Endothelial cell of umbilical vein (primary cell): ENCODE results near the gene SGSM2. TPM values are rescaled to one million over a fixed set of nuclear protein-coding genes. Genes with fewer than 3 reads are reported as not detected.

Experiments
- BruUV-seq: library from RNA; stranded (reverse); fragments of 400-500 nt; replicated peaks from 2 replicates; lab custom pipeline; 2021; lab: Mats Ljungman, UMichigan
- CTCF ChIA-PET: fragments of 300-600, 350-600 bp; sonication (Branson Sonifier 250); formaldehyde crosslinking; loops from one replicate; lab custom pipeline; 2021; ENCODE audit warnings: antibody characterized with exemption, inconsistent platforms; lab: Charles Lee
- POLR2A ChIA-PET: fragments of 300-600, 350-600 bp; sonication (Branson Sonifier 250); formaldehyde crosslinking; loops from one replicate; lab custom pipeline; 2021; ENCODE audit warnings: antibody characterized with exemption, inconsistent platforms; lab: Charles Lee
- DNase-seq: peaks from one replicate; pipeline ENCODE4 v3.0.0-alpha.2; 2011; ENCODE audit warnings: low read depth, low spot score
- FAIRE-seq: peaks from 2 replicates; lab custom pipeline; 2011; peaks lifted over from hg19 to GRCh38; lab: Jason Lieb, UNC
- H2AFZ ChIP-seq: 2 replicates; pipeline ENCODE4 v1.6.0; 2012; ENCODE audit warnings: low read depth, low read length, control low read depth, inconsistent platforms
- H3K27ac ChIP-seq: 2 replicates; pipeline ENCODE4 v1.5.1; 2011; ENCODE audit warnings: low read depth, mild to moderate bottlenecking, control low read depth, low read length, moderate library complexity; ENCODE audit not compliant: insufficient read depth
- H3K27me3 ChIP-seq, 2 experiments: 2 replicates each; pipeline versions ENCODE4 v1.6.0 to v1.6.1; 2011; ENCODE audit warnings: low read length in 2 of 2, mixed read lengths in 1 of 2; ENCODE audit not compliant: control insufficient read depth in 2 of 2, insufficient read depth in 2 of 2
- H3K36me3 ChIP-seq, 2 experiments: 2 replicates in 1 of 2; 3 replicates in 1 of 2; pipeline ENCODE4 v1.5.1; 2011; ENCODE audit warnings: low read length in 2 of 2, mild to moderate bottlenecking in 1 of 2, moderate library complexity in 1 of 2; ENCODE audit not compliant: control insufficient read depth in 2 of 2, insufficient read depth in 2 of 2; ENCODE audit errors: extremely low read depth in 1 of 2
- H3K4me1 ChIP-seq: 3 replicates; pipeline ENCODE4 v1.5.1; 2011; ENCODE audit warnings: mild to moderate bottlenecking, low read length; ENCODE audit not compliant: control insufficient read depth, insufficient read depth; ENCODE audit errors: extremely low read depth
- H3K4me2 ChIP-seq: 2 replicates; pipeline ENCODE4 v1.6.1; 2011; ENCODE audit warnings: low read length, control low read depth, mixed read lengths; ENCODE audit not compliant: insufficient read depth
- H3K4me3 ChIP-seq, 3 experiments: fragments of 200-600 bp in 1 of 3; sonication (generic), shearing (Covaris generic) in 1 of 3; replicated peaks in 1 of 3; 2 replicates each; pipeline ENCODE4 v1.5.1; 2011 to 2016; ENCODE audit warnings: control low read depth in 3 of 3, low read length in 3 of 3, mild to moderate bottlenecking in 2 of 3, inconsistent platforms in 1 of 3, low read depth in 1 of 3, moderate library complexity in 1 of 3; ENCODE audit not compliant: insufficient read depth in 1 of 3
- H3K79me2 ChIP-seq: 2 replicates; pipeline ENCODE4 v1.6.0; 2012; ENCODE audit warnings: low read length, inconsistent platforms; ENCODE audit not compliant: control insufficient read depth, insufficient read depth
- H3K9ac ChIP-seq: replicated peaks from 2 replicates; pipeline ENCODE3; 2011; ENCODE audit warnings: low read length, control low read depth; ENCODE audit not compliant: insufficient read depth; ENCODE audit errors: extremely low read depth
- H3K9me1 ChIP-seq: replicated peaks from 3 replicates; pipeline ENCODE4 v1.6.0; 2011; ENCODE audit warnings: mild to moderate bottlenecking, low read length; ENCODE audit not compliant: control insufficient read depth, insufficient read depth; ENCODE audit errors: extremely low read depth
- H3K9me3 ChIP-seq: replicated peaks from 2 replicates; pipeline ENCODE4 v1.5.1; 2012; ENCODE audit warnings: low read length, inconsistent platforms; ENCODE audit not compliant: control insufficient read depth, insufficient read depth
- H4K20me1 ChIP-seq: replicated peaks from 2 replicates; pipeline ENCODE3; 2011; ENCODE audit warnings: mild to moderate bottlenecking, low read length; ENCODE audit not compliant: control insufficient read depth, insufficient read depth; ENCODE audit errors: extremely low read depth
- EZH2 ChIP-seq: IDR thresholded peaks from 2 replicates; pipeline ENCODE4 v1.6.1; 2012; ENCODE audit warnings: borderline replicate concordance, low read depth, mild to moderate bottlenecking, moderate library complexity, low read length, inconsistent platforms; ENCODE audit not compliant: severe bottlenecking
- FOS ChIP-seq: IDR thresholded peaks from 2 replicates; pipeline ENCODE4 v1.6.1; 2011; ENCODE audit warnings: mild to moderate bottlenecking, low read length, moderate library complexity, borderline replicate concordance; ENCODE audit not compliant: insufficient read depth
- GATA2 ChIP-seq: IDR thresholded peaks from 2 replicates; pipeline ENCODE4 v1.7.0; 2011; ENCODE audit warnings: low read depth, mild to moderate bottlenecking, moderate library complexity, mixed read lengths, low read length; ENCODE audit not compliant: insufficient read length, insufficient read depth
- JUN ChIP-seq: IDR thresholded peaks from 2 replicates; pipeline ENCODE4 v1.6.1; 2011; ENCODE audit warnings: borderline replicate concordance, low read depth; ENCODE audit not compliant: insufficient read length, insufficient read depth
- MYC ChIP-seq: IDR thresholded peaks from one replicate; pipeline ENCODE4 v1.6.1; 2011; ENCODE audit warnings: mild to moderate bottlenecking, low read depth, low read length
- POLR2A ChIP-seq: IDR thresholded peaks from 2 replicates; pipeline ENCODE4 v1.6.1; 2012; ENCODE audit warnings: low read depth, mild to moderate bottlenecking, control low read depth, low read length
- POLR2AphosphoS5 ChIP-seq: IDR thresholded peaks from 2 replicates; pipeline ENCODE4 v1.6.1; 2012; ENCODE audit warnings: low read depth, mild to moderate bottlenecking, control low read depth, low read length, moderate library complexity; ENCODE audit not compliant: insufficient read depth
- dilution Hi-C: fragments of 300-500 bp; cut with MboI; formaldehyde crosslinking; loops from one replicate; pipeline ENCODE4 v1.15.0; 2019; ENCODE audit warnings: low sequenced_read_pairs; ENCODE audit not compliant: extremely low pct_ligation_motif_present
- intact Hi-C: fragments of 100-400 bp; cut with micrococcal nuclease; formaldehyde crosslinking; loops from one replicate; pipeline ENCODE4 v1.10.0; 2022
- polyA plus RNA-seq, 4 experiments: library from polyadenylated mRNA; depleted of rRNA in 3 of 4; stranded (reverse) in 3 of 4; unstranded in 1 of 4; fragments of >200 nt; gene quantifications; 2 replicates each; pipeline versions ENCODE4 v1.2.1 to v1.2.3, GENCODE V29; 2011 to 2012; ENCODE audit warnings: missing spikeins in 1 of 4
- total RNA-seq: library from RNA; stranded (reverse); gene quantifications from 2 replicates; pipeline ENCODE4 v1.2.3, GENCODE V29; 2021
- TF ChIP-seq, protein P1 (sequence below), 2 donors: IDR thresholded peaks; 1 replicate in 1 of 2; 2 replicates in 1 of 2; pipeline ENCODE4 v1.5.1; 2011; ENCODE audit warnings: low read length in 2 of 2, mild to moderate bottlenecking in 2 of 2, moderate library complexity in 2 of 2, control low read depth in 1 of 2, inconsistent platforms in 1 of 2, low read depth in 1 of 2; ENCODE audit not compliant: insufficient read depth in 1 of 2; ENCODE audit errors: extremely low read depth in 1 of 2
- TF ChIP-seq, protein P2 (sequence below): IDR thresholded peaks from 2 replicates; pipeline ENCODE4 v1.6.1; 2011; ENCODE audit not compliant: insufficient read depth, insufficient read length

Gene SGSM2
- total and polyA plus RNA-seq, 2 donors (not counting 3 experiments of a cell fraction or from before 2014, with no cell fraction given) = 61.6 to 94.5 TPM

- no peaks in the 10 kb centered on the region for H3K9me1 ChIP-seq
- TF ChIP-seq POLR2AphosphoS5 = no peak
- TF ChIP-seq, protein P1, sequence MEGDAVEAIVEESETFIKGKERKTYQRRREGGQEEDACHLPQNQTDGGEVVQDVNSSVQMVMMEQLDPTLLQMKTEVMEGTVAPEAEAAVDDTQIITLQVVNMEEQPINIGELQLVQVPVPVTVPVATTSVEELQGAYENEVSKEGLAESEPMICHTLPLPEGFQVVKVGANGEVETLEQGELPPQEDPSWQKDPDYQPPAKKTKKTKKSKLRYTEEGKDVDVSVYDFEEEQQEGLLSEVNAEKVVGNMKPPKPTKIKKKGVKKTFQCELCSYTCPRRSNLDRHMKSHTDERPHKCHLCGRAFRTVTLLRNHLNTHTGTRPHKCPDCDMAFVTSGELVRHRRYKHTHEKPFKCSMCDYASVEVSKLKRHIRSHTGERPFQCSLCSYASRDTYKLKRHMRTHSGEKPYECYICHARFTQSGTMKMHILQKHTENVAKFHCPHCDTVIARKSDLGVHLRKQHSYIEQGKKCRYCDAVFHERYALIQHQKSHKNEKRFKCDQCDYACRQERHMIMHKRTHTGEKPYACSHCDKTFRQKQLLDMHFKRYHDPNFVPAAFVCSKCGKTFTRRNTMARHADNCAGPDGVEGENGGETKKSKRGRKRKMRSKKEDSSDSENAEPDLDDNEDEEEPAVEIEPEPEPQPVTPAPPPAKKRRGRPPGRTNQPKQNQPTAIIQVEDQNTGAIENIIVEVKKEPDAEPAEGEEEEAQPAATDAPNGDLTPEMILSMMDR (IDR thresholded peaks at IDR 0.05; ENCODE audit: extremely low read depth in 1 of 2, insufficient read depth in 1 of 2, low read depth in 1 of 2, low read length in 2 of 2) = no peak
- TF ChIP-seq JUN = no peak
- TF ChIP-seq, protein P2, sequence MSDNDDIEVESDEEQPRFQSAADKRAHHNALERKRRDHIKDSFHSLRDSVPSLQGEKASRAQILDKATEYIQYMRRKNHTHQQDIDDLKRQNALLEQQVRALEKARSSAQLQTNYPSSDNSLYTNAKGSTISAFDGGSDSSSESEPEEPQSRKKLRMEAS = no peak
- TF ChIP-seq MYC = no peak
- no peak for TF ChIP-seq POLR2A
- no peak for TF ChIP-seq FOS
- no peak for TF ChIP-seq EZH2
- no peak for TF ChIP-seq GATA2
- H3K4me1 ChIP-seq = peaks cover 6% of the 10 kb centered on the region
- no TSS peak for BruUV-seq
- peaks cover 0 to 29% of the 10 kb centered on the region in 2 experiments for H3K36me3 ChIP-seq
- H3K27ac ChIP-seq = no peak overlapping the region
- DNase-seq (no peak), FAIRE-seq (no peak)
- dilution Hi-C loops = no loop called here
- no peaks in the 10 kb centered on the region for H3K9me3 ChIP-seq
- no peaks in the 10 kb centered on the region for H3K79me2 ChIP-seq
- H3K4me2 ChIP-seq = no peak overlapping the region
- H3K9ac ChIP-seq = no peak overlapping the region
- H3K4me3 ChIP-seq = no peak overlapping the region
- intact Hi-C loops = no loop called here
- POLR2A ChIA-PET = no interaction called here
- H4K20me1 ChIP-seq = no peaks in the 10 kb centered on the region
- CTCF ChIA-PET = interaction anchor here (1.5 to 6.4 kb wide), 4 partner anchors 9 to 47 kb away, joined by 6 to 47 read pairs (median 20); no protein-coding TSS in a partner anchor
- no peak overlapping the region for H2AFZ ChIP-seq
- H3K27me3 ChIP-seq = no peaks in the 10 kb centered on the region
Observed at GRCh38 chr17:2368359-2368758, 31.1 kb downstream of the SGSM2 start.
